GM19372 (cell line): ENCODE data around the gene METTL26.

ENCODE experiments used
- ATAC-seq: cut with Tn5 transposase; IDR thresholded peaks from one replicate; pipeline ENCODE4 v1.9.1; 2021; ENCODE audit warnings: mild to moderate bottlenecking, low read depth, moderate library complexity; ENCODE audit not compliant: unreplicated experiment

Gene METTL26

GRCh38 chr16:660459-661183 lies 24.5 kb upstream of the METTL26 start:
- peak; percentile 55 for ATAC-seq

- no peak for ATAC-seq
Observed at GRCh38 chr16:660132-660458, 24.0 kb upstream of the METTL26 start.

- ATAC-seq, result no peak
Observed at GRCh38 chr16:659618-660017, 23.5 kb upstream of the METTL26 start.

GRCh38 chr16:658679-659571 lies 22.8 kb upstream of the METTL26 start:
- ATAC-seq, result no peak

- ATAC-seq, result no peak
Observed at GRCh38 chr16:657487-657886, 21.4 kb upstream of the METTL26 start.

- ATAC-seq, result no peak
Observed at GRCh38 chr16:654034-654433, 17.9 kb upstream of the METTL26 start.

- no peak for ATAC-seq
Observed at GRCh38 chr16:652454-653305, 16.6 kb upstream of the METTL26 start.

GRCh38 chr16:651844-652243 lies 15.7 kb upstream of the METTL26 start:
- no peak for ATAC-seq

- ATAC-seq, result peak; percentile 7
Observed at GRCh38 chr16:649631-650030, 13.5 kb upstream of the METTL26 start.

GRCh38 chr16:648781-649589 lies 12.9 kb upstream of the METTL26 start, which contains the start of gene WDR90:
Gene WDR90, plus strand, starts transcription at chr16:649365. Its CDS starts 52 bp downstream, at chr16:649417.
- ATAC-seq, result peak; percentile 80

- no peak for ATAC-seq
Observed at GRCh38 chr16:648071-648780, 12.1 kb upstream of the METTL26 start.

GRCh38 chr16:647173-647902 lies 11.2 kb upstream of the METTL26 start:
- ATAC-seq, result no peak

- ATAC-seq, result no peak
Observed at GRCh38 chr16:646679-647172, 10.6 kb upstream of the METTL26 start.

GRCh38 chr16:645852-646678 lies 10.0 kb upstream of the METTL26 start:
- no peak for ATAC-seq

- no peak for ATAC-seq
Observed at GRCh38 chr16:644556-644955, 8.5 kb upstream of the METTL26 start.

GRCh38 chr16:643050-643368 lies 6.9 kb upstream of the METTL26 start:
- no peak for ATAC-seq

GRCh38 chr16:642189-643049 lies 6.3 kb upstream of the METTL26 start:
- ATAC-seq, result peak; percentile 49
